MCF 10A (cell line): Measurements from ENCODE around the gene EXOC7. TPM values are rescaled to one million over a fixed set of nuclear protein-coding genes. Genes with fewer than 3 reads are reported as not detected.
"Not testable (repeated sequence)": the region's sequence is repeated elsewhere in the genome, so short reads cannot be mapped to it uniquely, and the experiment has no call there.

Source experiments
- BruUV-seq: library from RNA; stranded (reverse); fragments of 400-500 nt; replicated peaks from 2 replicates; lab custom pipeline; 2021; lab: Mats Ljungman, UMichigan
- CTCF ChIA-PET: fragments of 300-600 bp; sonication (Branson Sonifier 250); formaldehyde crosslinking; extraction: SDS; loops from one replicate; lab custom pipeline; 2021; ENCODE audit warnings: antibody characterized with exemption, inconsistent platforms; lab: Yijun Ruan, JAX
- POLR2A ChIA-PET: fragments of 300-600, 350-650 bp; sonication (Branson Sonifier 250); formaldehyde crosslinking; extraction: SDS; loops from one replicate; lab custom pipeline; 2020; ENCODE audit warnings: antibody characterized with exemption, inconsistent platforms; lab: Yijun Ruan, JAX
- DNase-seq: peaks from one replicate; pipeline ENCODE4 v3.0.0-alpha.2; 2018; ENCODE audit not compliant: unreplicated experiment
- H3K27ac Mint-ChIP-seq: one replicate; pipeline ENCODE4 v1.8.0; 2022; ENCODE audit warnings: mild to moderate bottlenecking, low read depth, mixed read lengths; ENCODE audit not compliant: unreplicated experiment
- H3K27me3 Mint-ChIP-seq: one replicate; pipeline ENCODE4 v1.8.0; 2022; ENCODE audit warnings: mixed read lengths; ENCODE audit not compliant: insufficient read depth, unreplicated experiment
- H3K36me3 Mint-ChIP-seq: one replicate; pipeline ENCODE4 v1.8.0; 2022; ENCODE audit warnings: mild to moderate bottlenecking, moderate library complexity, mixed read lengths; ENCODE audit not compliant: insufficient read depth, unreplicated experiment
- H3K4me1 Mint-ChIP-seq: one replicate; pipeline ENCODE4 v1.8.0; 2022; ENCODE audit warnings: mixed read lengths; ENCODE audit not compliant: insufficient read depth, unreplicated experiment
- H3K4me3 Mint-ChIP-seq: one replicate; pipeline ENCODE4 v1.8.0; 2022; ENCODE audit warnings: mild to moderate bottlenecking, moderate library complexity, mixed read lengths; ENCODE audit not compliant: unreplicated experiment
- H3K9me3 Mint-ChIP-seq: one replicate; pipeline ENCODE4 v1.8.0; 2022; ENCODE audit warnings: mixed read lengths; ENCODE audit not compliant: unreplicated experiment
- intact Hi-C: fragments of 100-400 bp; cut with micrococcal nuclease; formaldehyde crosslinking; loops from 2 replicates; pipeline ENCODE4 v1.14.1; 2022
- total RNA-seq: library from RNA; stranded (reverse); gene quantifications from 2 replicates; pipeline ENCODE4 v1.2.3, GENCODE V29; 2022
- TF ChIP-seq, protein P1 (sequence below): fragments of 200-600 bp; IDR thresholded peaks from one replicate; pipeline ENCODE4 v1.8.0; 2022; ENCODE audit warnings: antibody characterized with exemption, mild to moderate bottlenecking; ENCODE audit not compliant: unreplicated experiment

EXOC7 gene
- total RNA-seq, 1 experiment from 2014 or later = 80.8 TPM

DNA sequence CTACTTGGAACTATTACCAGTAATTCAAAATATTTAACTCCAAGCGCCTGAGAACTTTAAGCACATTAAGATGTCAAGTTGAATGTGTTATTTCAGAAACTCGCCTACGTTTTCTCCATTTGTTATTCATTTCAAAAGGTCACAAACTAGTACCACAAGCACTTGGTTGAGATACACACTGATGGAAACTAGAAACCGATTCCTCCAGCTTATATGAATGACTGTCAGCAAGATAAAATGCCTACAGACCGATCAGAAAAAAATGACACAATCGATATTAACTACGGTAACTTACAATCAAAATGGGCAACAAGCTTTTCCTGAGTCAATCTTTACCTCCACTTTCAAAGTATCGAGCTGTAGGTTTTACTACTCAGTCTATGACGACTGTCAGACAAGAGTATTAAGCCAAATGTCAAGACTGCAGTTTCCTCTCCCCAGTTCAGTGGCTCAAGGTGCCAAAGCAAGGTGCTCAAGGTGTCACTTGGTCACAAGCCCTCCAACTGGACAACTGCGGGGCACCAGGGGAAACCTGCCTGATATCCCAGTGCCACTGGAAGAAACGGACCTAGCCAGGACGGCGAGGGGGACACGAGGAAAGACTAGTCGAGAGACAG is 31.9 kb downstream of the EXOC7 start:
- Mint-ChIP-seq H3K27ac (peak overlapping the region; percentile 95), H3K9me3 (no peaks in the 10 kb centered on the region), H3K4me3 (peak overlapping the region; percentile 90), H3K27me3 (peaks cover 24% of the 10 kb centered on the region), H3K36me3 (peaks cover 30% of the 10 kb centered on the region), H3K4me1 (peaks cover 4% of the 10 kb centered on the region)
- no peak for DNase-seq
- BruUV-seq = TSS peak; percentile 71
- intact Hi-C loops = loop anchor here (5.0 kb wide), 2 partner anchors 44 to 59 kb away; partner anchors contain the start of gene EVPL
- POLR2A ChIA-PET = interaction anchor here (0.6 to 3.1 kb wide), 19 partner anchors 9 to 593 kb away, joined by 3 to 13 read pairs (median 4); partner anchors contain the start of genes ACOX1, EXOC7, MRPL38 and UBALD2
- TF ChIP-seq, protein P1, sequence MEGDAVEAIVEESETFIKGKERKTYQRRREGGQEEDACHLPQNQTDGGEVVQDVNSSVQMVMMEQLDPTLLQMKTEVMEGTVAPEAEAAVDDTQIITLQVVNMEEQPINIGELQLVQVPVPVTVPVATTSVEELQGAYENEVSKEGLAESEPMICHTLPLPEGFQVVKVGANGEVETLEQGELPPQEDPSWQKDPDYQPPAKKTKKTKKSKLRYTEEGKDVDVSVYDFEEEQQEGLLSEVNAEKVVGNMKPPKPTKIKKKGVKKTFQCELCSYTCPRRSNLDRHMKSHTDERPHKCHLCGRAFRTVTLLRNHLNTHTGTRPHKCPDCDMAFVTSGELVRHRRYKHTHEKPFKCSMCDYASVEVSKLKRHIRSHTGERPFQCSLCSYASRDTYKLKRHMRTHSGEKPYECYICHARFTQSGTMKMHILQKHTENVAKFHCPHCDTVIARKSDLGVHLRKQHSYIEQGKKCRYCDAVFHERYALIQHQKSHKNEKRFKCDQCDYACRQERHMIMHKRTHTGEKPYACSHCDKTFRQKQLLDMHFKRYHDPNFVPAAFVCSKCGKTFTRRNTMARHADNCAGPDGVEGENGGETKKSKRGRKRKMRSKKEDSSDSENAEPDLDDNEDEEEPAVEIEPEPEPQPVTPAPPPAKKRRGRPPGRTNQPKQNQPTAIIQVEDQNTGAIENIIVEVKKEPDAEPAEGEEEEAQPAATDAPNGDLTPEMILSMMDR = no peak
- CTCF ChIA-PET = no interaction called here

DNA sequence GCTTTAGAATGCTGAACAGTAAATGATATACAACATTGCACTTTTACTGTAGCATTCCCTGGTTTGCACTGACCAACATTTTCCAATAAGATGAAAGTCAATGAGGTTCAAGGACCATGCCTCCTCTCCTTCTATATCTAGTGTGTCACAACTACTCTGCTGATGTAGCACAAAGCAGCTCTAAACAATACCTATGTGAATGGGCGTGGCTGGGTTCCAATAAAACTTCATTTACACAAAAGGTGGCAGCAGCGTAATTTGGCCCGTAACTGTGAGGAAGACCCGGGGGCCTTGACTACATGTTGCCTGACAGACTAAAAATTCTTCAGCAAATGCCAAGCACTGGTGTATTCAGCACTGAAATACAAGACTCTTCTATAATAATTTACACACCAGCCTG is 37.8 kb downstream of the EXOC7 start:
- intact Hi-C loops = no loop called here
- POLR2A ChIA-PET = no interaction called here
- TF ChIP-seq, protein P1 = no peak
- no peaks in the 10 kb centered on the region for H3K27me3 Mint-ChIP-seq
- no TSS peak for BruUV-seq
- no peak overlapping the region for H3K4me3 Mint-ChIP-seq
- H3K36me3 Mint-ChIP-seq = peaks cover 89% of the 10 kb centered on the region
- CTCF ChIA-PET = interaction anchor here (0.5 to 1.9 kb wide), 3 partner anchors 52 to 943 kb away, joined by 3 to 6 read pairs (median 4); no protein-coding TSS in a partner anchor
- H3K27ac Mint-ChIP-seq = no peak overlapping the region
- no peaks in the 10 kb centered on the region for H3K4me1 Mint-ChIP-seq
- no peak for DNase-seq
- no peaks in the 10 kb centered on the region for H3K9me3 Mint-ChIP-seq

DNA sequence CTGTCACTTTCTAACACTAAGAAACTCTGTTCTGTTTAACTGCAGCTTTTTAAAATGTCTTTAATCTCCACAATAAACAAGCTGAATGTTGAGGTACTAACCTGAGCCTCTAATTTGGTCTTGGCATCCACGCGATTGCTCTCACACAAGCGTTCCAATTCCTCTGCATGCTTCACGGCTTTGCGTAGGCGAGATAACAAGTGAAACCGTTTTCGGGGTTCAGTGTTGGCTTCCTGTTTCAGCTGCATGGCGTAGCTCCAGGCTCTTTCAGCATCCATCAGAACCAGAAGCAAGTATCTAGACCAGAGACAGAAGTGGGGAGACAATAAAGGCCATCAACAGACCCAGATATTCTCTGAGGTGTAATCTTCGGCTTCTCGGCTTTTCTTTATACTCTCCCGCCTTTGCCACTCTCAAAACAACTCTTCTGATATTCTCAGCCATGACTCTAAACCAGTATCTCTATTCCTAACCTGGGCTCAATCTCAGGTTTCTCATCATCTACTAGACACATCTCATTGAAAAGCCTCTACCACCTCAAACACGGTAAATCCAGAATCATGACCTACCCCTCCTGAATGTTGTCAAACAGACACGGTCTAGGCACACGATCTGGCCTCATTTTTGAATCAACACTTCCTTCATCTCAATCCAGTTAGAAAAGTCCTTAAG is 39.6 kb downstream of the EXOC7 start:
- intact Hi-C loops = no loop called here
- H3K36me3 Mint-ChIP-seq = peaks cover 96% of the 10 kb centered on the region
- H3K27me3 Mint-ChIP-seq = no peaks in the 10 kb centered on the region
- no TSS peak for BruUV-seq
- no peak for DNase-seq
- ChIA-PET POLR2A (interaction anchor here (0.9 to 1.2 kb wide), 2 partner anchors 7 to 12 kb away, joined by 3 to 5 read pairs; no protein-coding TSS in a partner anchor), CTCF (no interaction called here)
- H3K9me3 Mint-ChIP-seq = no peaks in the 10 kb centered on the region
- no peak overlapping the region for H3K27ac Mint-ChIP-seq
- TF ChIP-seq, protein P1 = no peak
- H3K4me1 Mint-ChIP-seq = no peaks in the 10 kb centered on the region
- no peak overlapping the region for H3K4me3 Mint-ChIP-seq

DNA sequence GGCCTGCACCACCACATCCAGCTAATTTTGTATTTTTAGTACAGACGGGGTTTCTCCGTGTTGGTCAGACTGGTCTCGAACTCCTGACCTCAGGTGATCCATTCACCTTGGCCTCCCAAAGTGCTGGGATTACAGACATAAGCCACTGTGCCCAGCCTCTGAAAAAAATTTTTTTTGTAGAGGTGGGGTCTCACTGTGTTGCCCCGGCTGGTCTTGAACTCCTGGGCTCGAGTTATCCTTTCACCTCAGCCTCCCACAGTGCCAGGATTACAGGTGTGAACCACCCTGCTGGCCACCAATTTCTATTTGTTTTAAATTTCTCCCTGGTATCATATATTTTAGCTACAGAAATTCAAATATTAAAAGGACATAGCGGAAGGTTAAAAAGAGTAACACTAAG is 45.3 kb downstream of the EXOC7 start:
- BruUV-seq, DNase-seq, H3K27ac Mint-ChIP-seq, H3K27me3 Mint-ChIP-seq, H3K4me3 Mint-ChIP-seq, intact Hi-C loops, H3K9me3 Mint-ChIP-seq: not testable (repeated sequence)
- CTCF ChIA-PET = interaction anchor here (0.6 kb wide), 1 partner anchor 52 kb away, joined by 3 read pairs; no protein-coding TSS in a partner anchor
- Mint-ChIP-seq H3K36me3 (peaks cover 97% of the 10 kb centered on the region), H3K4me1 (peaks cover 12% of the 10 kb centered on the region)
- POLR2A ChIA-PET = interaction anchor here (2.1 kb wide), 1 partner anchor 14 kb away, joined by 10 read pairs; the partner anchor contains the start of gene SRP68
